Endothelial cell of umbilical vein (primary cell): ENCODE data around the gene ADORA2A. TPM values are rescaled to one million over a fixed set of nuclear protein-coding genes. Genes with fewer than 3 reads are reported as not detected.

Experiments
- BruUV-seq: library from RNA; stranded (reverse); fragments of 400-500 nt; replicated peaks from 2 replicates; lab custom pipeline; 2021; lab: Mats Ljungman, UMichigan
- CTCF ChIA-PET: fragments of 300-600, 350-600 bp; sonication (Branson Sonifier 250); formaldehyde crosslinking; loops from one replicate; lab custom pipeline; 2021; ENCODE audit warnings: antibody characterized with exemption, inconsistent platforms; lab: Charles Lee
- POLR2A ChIA-PET: fragments of 300-600, 350-600 bp; sonication (Branson Sonifier 250); formaldehyde crosslinking; loops from one replicate; lab custom pipeline; 2021; ENCODE audit warnings: antibody characterized with exemption, inconsistent platforms; lab: Charles Lee
- DNase-seq: peaks from one replicate; pipeline ENCODE4 v3.0.0-alpha.2; 2011; ENCODE audit warnings: low read depth, low spot score
- FAIRE-seq: peaks from 2 replicates; lab custom pipeline; 2011; peaks lifted over from hg19 to GRCh38; lab: Jason Lieb, UNC
- H2AFZ ChIP-seq: 2 replicates; pipeline ENCODE4 v1.6.0; 2012; ENCODE audit warnings: low read depth, low read length, control low read depth, inconsistent platforms
- H3K27ac ChIP-seq: 2 replicates; pipeline ENCODE4 v1.5.1; 2011; ENCODE audit warnings: low read depth, mild to moderate bottlenecking, control low read depth, low read length, moderate library complexity; ENCODE audit not compliant: insufficient read depth
- H3K27me3 ChIP-seq, 2 experiments: 2 replicates each; pipeline versions ENCODE4 v1.6.0 to v1.6.1; 2011; ENCODE audit warnings: low read length in 2 of 2, mixed read lengths in 1 of 2; ENCODE audit not compliant: control insufficient read depth in 2 of 2, insufficient read depth in 2 of 2
- H3K36me3 ChIP-seq, 2 experiments: 2 replicates in 1 of 2; 3 replicates in 1 of 2; pipeline ENCODE4 v1.5.1; 2011; ENCODE audit warnings: low read length in 2 of 2, mild to moderate bottlenecking in 1 of 2, moderate library complexity in 1 of 2; ENCODE audit not compliant: control insufficient read depth in 2 of 2, insufficient read depth in 2 of 2; ENCODE audit errors: extremely low read depth in 1 of 2
- H3K4me1 ChIP-seq: 3 replicates; pipeline ENCODE4 v1.5.1; 2011; ENCODE audit warnings: mild to moderate bottlenecking, low read length; ENCODE audit not compliant: control insufficient read depth, insufficient read depth; ENCODE audit errors: extremely low read depth
- H3K4me2 ChIP-seq: 2 replicates; pipeline ENCODE4 v1.6.1; 2011; ENCODE audit warnings: low read length, control low read depth, mixed read lengths; ENCODE audit not compliant: insufficient read depth
- H3K4me3 ChIP-seq, 3 experiments: fragments of 200-600 bp in 1 of 3; sonication (generic), shearing (Covaris generic) in 1 of 3; replicated peaks in 1 of 3; 2 replicates each; pipeline ENCODE4 v1.5.1; 2011 to 2016; ENCODE audit warnings: control low read depth in 3 of 3, low read length in 3 of 3, mild to moderate bottlenecking in 2 of 3, inconsistent platforms in 1 of 3, low read depth in 1 of 3, moderate library complexity in 1 of 3; ENCODE audit not compliant: insufficient read depth in 1 of 3
- H3K79me2 ChIP-seq: 2 replicates; pipeline ENCODE4 v1.6.0; 2012; ENCODE audit warnings: low read length, inconsistent platforms; ENCODE audit not compliant: control insufficient read depth, insufficient read depth
- H3K9ac ChIP-seq: replicated peaks from 2 replicates; pipeline ENCODE3; 2011; ENCODE audit warnings: low read length, control low read depth; ENCODE audit not compliant: insufficient read depth; ENCODE audit errors: extremely low read depth
- H3K9me1 ChIP-seq: replicated peaks from 3 replicates; pipeline ENCODE4 v1.6.0; 2011; ENCODE audit warnings: mild to moderate bottlenecking, low read length; ENCODE audit not compliant: control insufficient read depth, insufficient read depth; ENCODE audit errors: extremely low read depth
- H3K9me3 ChIP-seq: replicated peaks from 2 replicates; pipeline ENCODE4 v1.5.1; 2012; ENCODE audit warnings: low read length, inconsistent platforms; ENCODE audit not compliant: control insufficient read depth, insufficient read depth
- H4K20me1 ChIP-seq: replicated peaks from 2 replicates; pipeline ENCODE3; 2011; ENCODE audit warnings: mild to moderate bottlenecking, low read length; ENCODE audit not compliant: control insufficient read depth, insufficient read depth; ENCODE audit errors: extremely low read depth
- EZH2 ChIP-seq: IDR thresholded peaks from 2 replicates; pipeline ENCODE4 v1.6.1; 2012; ENCODE audit warnings: borderline replicate concordance, low read depth, mild to moderate bottlenecking, moderate library complexity, low read length, inconsistent platforms; ENCODE audit not compliant: severe bottlenecking
- FOS ChIP-seq: IDR thresholded peaks from 2 replicates; pipeline ENCODE4 v1.6.1; 2011; ENCODE audit warnings: mild to moderate bottlenecking, low read length, moderate library complexity, borderline replicate concordance; ENCODE audit not compliant: insufficient read depth
- GATA2 ChIP-seq: IDR thresholded peaks from 2 replicates; pipeline ENCODE4 v1.7.0; 2011; ENCODE audit warnings: low read depth, mild to moderate bottlenecking, moderate library complexity, mixed read lengths, low read length; ENCODE audit not compliant: insufficient read length, insufficient read depth
- JUN ChIP-seq: IDR thresholded peaks from 2 replicates; pipeline ENCODE4 v1.6.1; 2011; ENCODE audit warnings: borderline replicate concordance, low read depth; ENCODE audit not compliant: insufficient read length, insufficient read depth
- MYC ChIP-seq: IDR thresholded peaks from one replicate; pipeline ENCODE4 v1.6.1; 2011; ENCODE audit warnings: mild to moderate bottlenecking, low read depth, low read length
- POLR2A ChIP-seq: IDR thresholded peaks from 2 replicates; pipeline ENCODE4 v1.6.1; 2012; ENCODE audit warnings: low read depth, mild to moderate bottlenecking, control low read depth, low read length
- POLR2AphosphoS5 ChIP-seq: IDR thresholded peaks from 2 replicates; pipeline ENCODE4 v1.6.1; 2012; ENCODE audit warnings: low read depth, mild to moderate bottlenecking, control low read depth, low read length, moderate library complexity; ENCODE audit not compliant: insufficient read depth
- dilution Hi-C: fragments of 300-500 bp; cut with MboI; formaldehyde crosslinking; loops from one replicate; pipeline ENCODE4 v1.15.0; 2019; ENCODE audit warnings: low sequenced_read_pairs; ENCODE audit not compliant: extremely low pct_ligation_motif_present
- intact Hi-C: fragments of 100-400 bp; cut with micrococcal nuclease; formaldehyde crosslinking; loops from one replicate; pipeline ENCODE4 v1.10.0; 2022
- polyA plus RNA-seq, 4 experiments: library from polyadenylated mRNA; depleted of rRNA in 3 of 4; stranded (reverse) in 3 of 4; unstranded in 1 of 4; fragments of >200 nt; gene quantifications; 2 replicates each; pipeline versions ENCODE4 v1.2.1 to v1.2.3, GENCODE V29; 2011 to 2012; ENCODE audit warnings: missing spikeins in 1 of 4
- total RNA-seq: library from RNA; stranded (reverse); gene quantifications from 2 replicates; pipeline ENCODE4 v1.2.3, GENCODE V29; 2021
- TF ChIP-seq, protein P1 (sequence below): IDR thresholded peaks from 2 replicates; pipeline ENCODE4 v1.6.1; 2011; ENCODE audit not compliant: insufficient read depth, insufficient read length
- TF ChIP-seq, protein P2 (sequence below), 2 donors: IDR thresholded peaks; 1 replicate in 1 of 2; 2 replicates in 1 of 2; pipeline ENCODE4 v1.5.1; 2011; ENCODE audit warnings: low read length in 2 of 2, mild to moderate bottlenecking in 2 of 2, moderate library complexity in 2 of 2, control low read depth in 1 of 2, inconsistent platforms in 1 of 2, low read depth in 1 of 2; ENCODE audit not compliant: insufficient read depth in 1 of 2; ENCODE audit errors: extremely low read depth in 1 of 2

ADORA2A gene
- total and polyA plus RNA-seq, 2 donors (not counting 3 experiments of a cell fraction or from before 2014, with no cell fraction given) = 20.0 to 33.1 TPM

DNA sequence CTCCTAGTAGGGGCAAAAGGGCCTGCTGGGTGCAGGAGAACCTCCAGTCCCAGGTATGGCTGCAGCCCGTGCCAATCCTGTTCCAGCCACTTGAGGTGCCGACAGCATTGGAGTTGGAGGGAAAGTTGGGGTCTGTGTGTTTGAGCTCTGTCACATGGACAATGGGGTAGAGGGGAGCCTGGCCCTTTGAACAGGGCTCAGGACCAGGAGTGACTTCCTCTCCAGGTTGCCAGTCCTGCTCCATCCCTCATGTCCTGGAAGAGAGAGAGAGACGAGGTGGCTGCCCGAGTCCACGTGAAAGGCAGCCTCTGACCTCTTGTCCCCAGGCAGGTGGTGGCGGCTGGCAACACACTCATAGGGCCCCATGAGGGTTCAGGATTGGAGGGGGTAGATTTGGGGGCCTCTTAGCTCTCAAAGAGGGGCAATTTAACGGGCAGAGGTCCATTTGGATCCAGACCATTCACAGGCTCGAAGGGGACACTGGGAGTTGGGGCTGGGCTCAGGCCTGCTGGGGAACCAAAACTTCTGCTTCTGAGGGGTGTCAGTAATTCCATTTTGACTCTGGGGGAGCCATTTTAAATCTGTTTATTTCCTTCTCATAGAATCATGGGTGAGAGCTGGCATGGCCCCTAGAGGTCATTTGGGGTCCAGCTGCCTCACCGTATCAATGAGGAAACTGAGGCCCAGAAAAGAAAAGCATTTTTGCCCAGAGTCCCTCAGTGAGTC, 4.1 kb downstream of the ADORA2A start:
- Histone ChIP-seq H3K4me1 (peaks cover 18% of the 10 kb centered on the region), H3K27me3 (no peaks in the 10 kb centered on the region), H3K4me3 (no peak overlapping the region), H3K4me2 (no peak overlapping the region), H3K27ac (no peak overlapping the region), H3K9ac (no peak overlapping the region), H2AFZ (no peak overlapping the region), H3K9me3 (no peaks in the 10 kb centered on the region), H3K79me2 (no peaks in the 10 kb centered on the region), H3K9me1 (no peaks in the 10 kb centered on the region), H4K20me1 (no peaks in the 10 kb centered on the region), H3K36me3 (peaks cover 0 to 2% of the 10 kb centered on the region in 2 experiments)
- CTCF ChIA-PET = interaction anchor here (2.1 to 2.5 kb wide), 2 partner anchors 71 to 87 kb away, joined by 6 to 14 read pairs; no protein-coding TSS in a partner anchor
- no TSS peak for BruUV-seq
- dilution Hi-C loops = no loop called here
- intact Hi-C loops = no loop called here
- FAIRE-seq (no peak), DNase-seq (no peak)
- POLR2A ChIA-PET = no interaction called here
- no peak for TF ChIP-seq MYC
- no peak for TF ChIP-seq POLR2AphosphoS5
- no peak for TF ChIP-seq EZH2
- no peak for TF ChIP-seq FOS
- no peak for TF ChIP-seq POLR2A
- TF ChIP-seq, protein P1, sequence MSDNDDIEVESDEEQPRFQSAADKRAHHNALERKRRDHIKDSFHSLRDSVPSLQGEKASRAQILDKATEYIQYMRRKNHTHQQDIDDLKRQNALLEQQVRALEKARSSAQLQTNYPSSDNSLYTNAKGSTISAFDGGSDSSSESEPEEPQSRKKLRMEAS = no peak
- TF ChIP-seq, protein P2, sequence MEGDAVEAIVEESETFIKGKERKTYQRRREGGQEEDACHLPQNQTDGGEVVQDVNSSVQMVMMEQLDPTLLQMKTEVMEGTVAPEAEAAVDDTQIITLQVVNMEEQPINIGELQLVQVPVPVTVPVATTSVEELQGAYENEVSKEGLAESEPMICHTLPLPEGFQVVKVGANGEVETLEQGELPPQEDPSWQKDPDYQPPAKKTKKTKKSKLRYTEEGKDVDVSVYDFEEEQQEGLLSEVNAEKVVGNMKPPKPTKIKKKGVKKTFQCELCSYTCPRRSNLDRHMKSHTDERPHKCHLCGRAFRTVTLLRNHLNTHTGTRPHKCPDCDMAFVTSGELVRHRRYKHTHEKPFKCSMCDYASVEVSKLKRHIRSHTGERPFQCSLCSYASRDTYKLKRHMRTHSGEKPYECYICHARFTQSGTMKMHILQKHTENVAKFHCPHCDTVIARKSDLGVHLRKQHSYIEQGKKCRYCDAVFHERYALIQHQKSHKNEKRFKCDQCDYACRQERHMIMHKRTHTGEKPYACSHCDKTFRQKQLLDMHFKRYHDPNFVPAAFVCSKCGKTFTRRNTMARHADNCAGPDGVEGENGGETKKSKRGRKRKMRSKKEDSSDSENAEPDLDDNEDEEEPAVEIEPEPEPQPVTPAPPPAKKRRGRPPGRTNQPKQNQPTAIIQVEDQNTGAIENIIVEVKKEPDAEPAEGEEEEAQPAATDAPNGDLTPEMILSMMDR (IDR thresholded peaks at IDR 0.05; ENCODE audit: extremely low read depth in 1 of 2, insufficient read depth in 1 of 2, low read depth in 1 of 2, low read length in 2 of 2) = no peak
- TF ChIP-seq GATA2 = no peak
- TF ChIP-seq JUN = no peak
